Measurements from ENCODE around the gene PEAK1.
"Not testable (repeated sequence)": the region's sequence is repeated elsewhere in the genome, so short reads cannot be mapped to it uniquely, and the experiment has no call there.

The PEAK1 gene

DNA sequence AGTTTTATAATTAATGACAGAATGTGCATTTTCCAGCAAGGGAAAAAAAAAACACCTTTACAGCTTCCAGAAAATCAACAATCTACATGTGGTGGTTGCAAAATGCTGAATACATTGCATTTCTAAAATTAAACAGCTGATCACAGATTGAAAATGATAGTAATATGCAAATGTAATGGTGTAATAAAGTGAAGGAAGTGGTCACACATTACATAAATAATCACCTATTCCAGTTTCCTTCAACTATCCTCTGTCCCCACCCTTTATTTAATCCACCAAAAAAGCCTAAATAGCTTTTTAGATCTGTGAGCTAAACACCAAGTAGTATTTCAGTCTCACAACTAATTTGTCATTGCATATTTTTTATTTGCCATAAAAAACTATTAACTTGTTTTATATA is 110.5 kb downstream of the PEAK1 start:
- DNase-seq (ENCODE audit: low read depth, low spot score): no peak

DNA sequence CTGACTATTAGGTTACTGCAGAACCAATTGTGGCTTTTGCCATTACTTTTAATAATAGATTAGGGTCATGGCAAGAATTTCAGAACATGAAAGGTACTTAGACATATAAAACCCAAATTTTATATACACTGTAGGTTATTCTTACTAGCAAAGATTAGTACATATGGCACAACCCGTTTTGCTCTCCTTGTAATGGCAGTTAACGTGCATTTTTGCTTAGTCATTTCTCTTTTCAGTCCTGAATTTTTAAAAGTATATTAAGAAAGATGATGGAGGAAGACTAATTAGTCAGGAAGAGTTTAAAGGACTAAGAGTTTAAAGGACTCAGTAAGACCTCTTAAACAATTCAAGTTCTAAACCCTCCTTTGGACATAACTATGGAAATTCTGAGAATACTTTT is 114.0 kb downstream of the PEAK1 start:
- DNase-seq (ENCODE audit: low read depth, low spot score): no peak

DNA sequence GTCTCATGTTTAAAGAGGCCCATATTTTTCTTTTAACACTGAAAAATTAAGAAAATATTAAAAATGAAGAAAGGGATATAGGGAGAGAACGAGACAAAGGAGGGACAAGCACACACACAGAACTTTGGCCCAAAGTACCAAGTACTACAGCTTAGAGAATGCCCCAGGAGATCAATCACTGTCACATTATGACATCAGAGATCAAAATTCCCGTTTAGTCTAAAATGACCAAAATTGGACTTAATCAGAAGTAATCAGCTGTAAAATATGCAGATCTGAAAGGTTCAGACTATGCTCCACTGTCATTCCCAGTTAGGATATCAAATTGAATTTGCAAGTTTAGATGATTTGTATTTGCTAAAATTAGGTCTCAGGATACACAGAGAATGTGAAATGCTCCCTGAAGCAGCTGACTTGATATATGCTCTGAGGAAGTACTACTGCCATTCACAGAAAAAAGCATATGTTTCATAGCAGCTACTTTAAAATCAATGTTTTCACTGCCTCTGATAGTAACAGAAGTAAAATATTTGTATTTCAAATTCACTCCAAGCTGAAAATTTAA is 123.0 kb downstream of the PEAK1 start:
- DNase-seq (ENCODE audit: low read depth, low spot score): no peak

DNA sequence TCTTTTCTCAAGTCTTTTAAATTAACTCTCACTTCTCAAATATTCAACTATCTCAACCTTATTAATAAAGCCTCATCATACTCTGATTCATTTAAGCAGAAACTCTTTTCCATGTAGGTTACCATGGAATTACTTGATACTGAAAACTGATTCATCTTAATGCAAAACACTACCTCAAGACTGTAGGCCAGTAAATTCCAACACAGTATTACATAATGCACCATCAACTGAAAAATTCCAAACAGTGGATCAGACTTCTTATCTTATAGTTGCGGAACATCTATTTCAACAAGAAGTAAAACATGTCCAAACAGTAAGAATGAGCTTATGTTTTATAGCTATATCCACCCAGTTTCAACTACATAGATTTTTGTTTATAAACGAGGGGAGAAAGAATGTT is 124.5 kb downstream of the PEAK1 start:
- no peak for DNase-seq (ENCODE audit: low read depth, low spot score)

DNA sequence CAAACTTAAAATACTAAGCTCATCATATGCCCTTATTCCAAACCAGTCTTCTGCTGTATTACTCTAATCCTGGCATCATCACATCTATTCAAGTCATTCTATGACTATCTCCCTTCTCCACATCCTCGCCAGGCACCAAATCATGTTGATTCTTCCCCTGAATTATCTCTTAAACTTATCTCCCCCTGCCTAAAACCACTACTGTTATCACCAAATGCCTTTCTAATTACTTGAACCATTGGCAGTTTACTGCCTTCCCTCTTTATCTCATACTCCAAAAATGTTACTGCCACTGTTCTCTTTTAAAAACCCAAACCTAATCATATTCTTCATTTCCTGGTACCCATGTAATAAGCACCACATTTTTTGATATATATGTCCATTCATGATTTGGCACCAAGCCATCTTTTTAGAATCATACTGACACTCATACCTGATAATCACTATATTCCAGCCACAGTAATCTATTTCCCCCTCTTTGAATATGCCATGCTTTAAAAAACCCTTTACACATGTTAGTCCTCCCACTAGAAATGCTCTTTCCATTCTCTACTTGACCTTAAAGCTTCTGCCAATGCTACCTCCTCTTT is 126.8 kb downstream of the PEAK1 start:
- DNase-seq (ENCODE audit: low read depth, low spot score): no peak

DNA sequence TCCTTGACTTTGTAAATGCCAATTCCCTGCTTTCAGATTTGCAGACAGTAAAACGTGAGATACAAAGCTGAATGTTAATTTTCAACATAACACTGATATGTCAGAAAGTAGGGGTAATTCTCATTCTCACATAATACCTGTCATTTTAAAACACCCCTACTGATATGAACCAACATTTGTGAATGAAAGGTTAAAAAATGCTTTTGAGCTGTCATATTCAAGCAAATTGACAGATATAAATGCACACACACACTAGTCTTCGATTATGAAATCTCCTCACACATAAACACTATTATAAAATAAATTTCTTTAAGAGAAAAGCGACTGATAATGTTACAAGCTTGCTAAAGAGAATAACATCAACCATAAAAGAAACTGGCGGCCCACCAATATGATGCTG is 128.8 kb downstream of the PEAK1 start:
- DNase-seq (ENCODE audit: low read depth, low spot score): no peak

DNA sequence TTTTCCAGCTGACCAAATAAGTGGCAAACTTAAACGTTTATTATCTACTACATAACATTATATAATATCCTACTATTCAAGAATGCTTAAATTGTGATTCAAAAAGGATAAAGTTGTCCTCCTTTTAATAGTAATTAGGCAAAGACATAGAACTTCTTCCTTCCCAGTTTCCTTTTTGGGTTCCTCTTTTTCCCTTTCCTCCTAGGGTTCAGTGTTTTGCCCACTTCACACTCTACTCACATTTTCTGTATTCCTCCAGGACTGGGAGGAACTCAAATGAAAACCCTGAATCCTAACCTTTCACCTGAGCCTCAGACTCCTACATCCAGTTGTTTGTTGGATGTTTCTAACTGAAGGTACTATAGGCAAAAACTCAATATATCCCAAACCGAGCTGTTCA is 132.5 kb downstream of the PEAK1 start:
- no peak for DNase-seq (ENCODE audit: low read depth, low spot score)

DNA sequence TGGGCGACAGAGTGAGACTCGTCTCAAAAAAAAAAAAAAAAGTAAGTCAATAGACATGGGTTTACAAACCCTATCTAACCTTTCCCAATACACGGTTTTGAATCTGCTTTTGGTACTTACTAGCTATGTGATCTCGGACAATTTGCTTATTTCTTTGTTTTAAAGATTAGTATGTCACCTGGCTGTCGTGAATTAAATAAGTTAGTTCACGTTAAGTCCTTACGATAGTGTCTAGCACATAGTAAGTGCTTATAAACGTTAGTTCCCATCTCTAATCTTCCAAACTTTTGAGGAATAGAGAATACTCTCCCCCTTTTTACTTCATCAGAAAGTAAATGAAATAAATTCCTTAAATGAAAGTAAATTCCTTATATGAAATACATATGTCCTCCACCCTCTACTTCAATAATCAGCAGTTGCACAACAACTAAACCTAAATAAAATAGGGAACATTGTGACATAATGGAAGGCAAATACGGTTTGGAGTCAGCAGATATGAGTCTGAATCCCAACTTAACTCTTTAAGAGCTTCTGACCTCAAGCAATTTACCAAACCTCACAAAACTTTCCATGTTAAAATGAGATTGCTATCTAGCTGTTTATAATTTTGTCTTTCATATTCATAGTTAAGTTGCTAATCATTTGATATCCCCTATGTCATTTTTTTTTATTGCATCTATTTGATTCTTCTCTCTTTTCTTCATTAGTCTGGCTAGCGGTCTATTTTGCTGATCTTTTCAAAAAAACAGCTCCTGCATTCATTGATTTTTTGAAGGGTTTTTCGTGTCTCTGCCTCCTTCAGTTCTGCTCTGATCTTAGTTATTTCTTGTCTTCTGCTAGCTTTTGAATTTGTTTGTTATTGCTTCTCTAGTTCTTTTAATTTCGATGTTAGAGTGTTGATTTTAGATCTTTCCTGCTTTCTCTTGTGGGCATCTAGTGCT is 134.6 kb downstream of the PEAK1 start:
- no peak for DNase-seq (ENCODE audit: low read depth, low spot score)

DNA sequence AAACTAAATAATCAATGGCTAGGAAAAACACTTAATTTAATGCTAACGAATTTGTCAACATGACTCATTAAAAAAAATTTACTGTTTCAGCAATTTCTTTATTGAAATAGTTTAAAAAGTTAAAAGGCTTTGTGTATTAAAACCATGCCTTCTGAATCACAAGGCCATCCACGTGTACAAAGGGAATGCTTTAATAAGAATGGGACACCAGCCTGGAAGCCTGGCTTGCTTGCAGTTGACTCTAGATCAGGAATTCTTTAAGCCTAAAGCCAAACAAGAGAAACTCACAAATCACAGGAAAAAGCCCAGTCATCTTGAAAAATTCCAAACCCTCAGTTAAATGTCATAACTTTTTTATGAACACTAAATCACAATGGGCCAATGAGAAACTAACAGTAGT is 137.6 kb downstream of the PEAK1 start:
- DNase-seq (ENCODE audit: low read depth, low spot score): peak; percentile 20

DNA sequence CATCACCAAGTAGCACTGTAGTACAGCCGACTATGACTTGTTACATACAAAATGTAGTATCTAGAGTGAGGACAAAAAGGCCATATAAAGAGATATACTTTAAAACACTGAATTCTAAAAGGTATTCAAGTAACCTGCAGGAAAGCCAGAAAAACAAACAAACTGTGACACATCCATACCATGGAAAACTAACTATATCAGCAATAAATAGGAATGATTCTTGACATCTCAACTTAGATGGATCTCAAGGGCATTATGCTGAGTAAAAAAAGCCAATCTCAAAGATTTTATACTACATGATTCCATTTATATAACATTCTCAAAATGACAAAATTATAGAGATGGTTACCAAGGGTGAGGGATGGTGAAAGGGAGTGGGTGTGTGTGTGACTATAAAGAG is 143.0 kb downstream of the PEAK1 start:
- DNase-seq (ENCODE audit: low read depth, low spot score): no peak

DNA sequence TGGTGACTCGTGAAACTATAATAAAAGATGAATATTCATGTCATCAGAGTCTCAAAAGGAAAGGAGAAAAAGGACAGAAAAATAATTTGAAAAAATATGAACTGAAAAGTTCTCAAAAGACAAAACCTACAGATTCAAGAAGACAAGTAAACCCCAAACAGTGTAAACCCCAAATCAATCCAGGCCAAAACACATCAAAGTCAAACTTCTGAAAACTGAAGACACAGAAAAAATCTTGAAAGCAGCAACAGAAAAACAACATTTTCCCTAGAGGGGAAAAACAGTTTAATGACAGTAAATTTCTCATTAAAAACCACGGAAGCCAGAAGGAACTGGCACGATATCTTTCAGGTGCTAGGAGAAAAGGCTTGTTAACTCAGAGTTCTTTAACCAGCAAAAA is 143.8 kb downstream of the PEAK1 start:
- DNase-seq (ENCODE audit: low read depth, low spot score): no peak

DNA sequence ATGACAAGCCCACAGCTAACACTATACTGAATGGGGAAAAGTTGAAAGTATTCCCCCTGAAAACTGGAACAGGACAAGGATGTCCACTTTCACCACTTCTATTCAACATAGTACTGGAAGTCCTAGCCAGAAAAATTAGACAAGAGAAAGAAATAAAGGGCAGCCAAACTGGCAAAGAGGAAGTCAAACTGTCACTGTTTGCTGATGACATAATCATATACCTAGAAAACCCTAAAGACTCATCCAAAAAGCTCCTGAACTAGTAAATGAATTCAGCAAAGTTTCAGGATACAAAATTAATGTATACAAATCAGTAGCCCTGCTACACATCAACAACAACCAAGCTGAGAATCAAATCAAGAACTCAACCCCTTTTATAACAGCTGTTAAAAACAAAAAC is 146.8 kb downstream of the PEAK1 start:
- DNase-seq (ENCODE audit: low read depth, low spot score): not testable (repeated sequence)

DNA sequence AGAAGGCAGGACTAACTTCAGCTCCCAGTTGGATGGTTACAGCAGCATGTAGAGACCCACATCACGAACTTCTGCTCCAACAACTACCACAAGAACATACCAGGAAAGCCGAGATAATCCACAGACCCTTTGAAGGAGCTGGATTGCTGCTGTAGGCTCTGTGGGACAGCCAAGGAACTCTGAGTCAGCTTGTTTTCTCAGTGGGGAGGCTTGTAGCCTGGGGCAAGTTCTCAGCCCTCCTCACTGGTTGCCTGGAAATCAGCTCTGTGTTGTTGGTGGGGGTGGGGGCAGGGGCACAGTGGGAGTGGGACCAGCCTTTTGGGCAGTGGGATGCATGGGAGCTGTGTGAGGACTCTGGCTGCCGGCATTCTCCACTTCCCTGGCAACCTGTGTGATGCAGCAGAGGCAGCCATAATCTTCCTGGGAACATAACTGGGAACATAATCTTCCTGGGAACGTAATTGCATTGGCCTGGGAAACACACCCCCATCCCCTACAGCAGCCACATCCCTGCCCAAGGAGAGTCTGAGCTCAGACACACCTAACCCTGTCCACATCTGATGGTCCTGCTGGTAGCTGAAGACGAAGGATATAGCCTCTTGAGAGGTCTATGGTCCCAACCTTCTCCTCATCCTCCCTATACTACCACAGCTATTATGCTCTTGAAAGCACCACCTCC is 153.1 kb downstream of the PEAK1 start:
- no peak for DNase-seq (ENCODE audit: low read depth, low spot score)

DNA sequence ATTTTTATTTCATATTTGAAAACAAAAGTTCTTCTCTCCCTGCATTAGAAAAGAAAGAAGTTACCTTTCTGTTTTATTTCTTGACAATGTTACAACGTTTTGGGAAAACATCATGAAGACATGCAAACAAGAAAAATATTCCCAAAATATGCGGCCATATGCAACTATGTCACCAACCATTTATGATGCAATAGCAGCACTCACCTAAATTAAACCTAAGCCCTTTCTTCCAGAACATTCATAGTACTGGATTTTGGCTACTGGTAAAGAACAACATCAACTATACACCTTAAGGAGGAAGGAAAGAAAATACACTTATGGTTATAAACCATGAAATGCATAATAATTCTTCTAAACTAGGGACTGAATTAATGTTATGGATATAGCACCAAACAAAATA is 164.5 kb downstream of the PEAK1 start:
- no peak for DNase-seq (ENCODE audit: low read depth, low spot score)

DNA sequence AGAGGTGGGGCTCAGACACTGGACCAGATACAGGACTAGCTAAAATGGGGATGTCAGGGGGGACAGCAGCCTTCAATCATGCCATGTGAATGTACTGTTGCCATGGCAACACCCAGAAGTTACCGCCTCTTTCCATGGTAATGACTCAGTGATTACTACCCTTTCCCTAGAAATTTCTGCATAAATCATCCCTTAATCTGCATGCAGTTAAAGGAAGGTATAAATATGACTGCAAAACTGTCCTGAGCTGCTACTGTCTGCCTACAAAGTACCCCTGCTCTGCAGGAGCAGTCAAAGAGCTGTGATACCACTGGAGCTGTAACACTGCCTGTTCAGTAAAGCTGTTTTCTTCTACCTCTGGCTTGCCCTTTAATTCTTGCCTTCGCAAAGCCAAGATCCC is 168.2 kb downstream of the PEAK1 start:
- DNase-seq (ENCODE audit: low read depth, low spot score): peak; percentile 25

DNA sequence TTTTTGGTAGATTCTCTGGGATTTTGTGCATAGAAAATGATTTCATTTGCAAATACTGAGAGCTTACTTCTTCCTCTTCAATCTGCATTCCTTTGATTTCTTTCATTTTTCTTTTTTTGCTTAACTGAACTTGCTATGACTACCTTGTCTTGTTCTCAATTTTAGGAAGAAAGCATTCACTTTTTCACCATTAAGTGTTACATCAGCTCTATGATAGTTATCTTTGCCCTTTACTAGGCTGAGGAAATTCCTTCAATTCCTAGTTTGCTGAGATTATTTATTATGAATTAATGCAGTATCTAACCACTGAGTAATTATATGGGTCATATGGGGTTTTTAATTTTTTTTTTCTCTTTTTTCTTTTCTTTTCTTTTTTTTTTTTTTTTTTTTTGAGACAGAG is 172.8 kb downstream of the PEAK1 start:
- DNase-seq (ENCODE audit: low read depth, low spot score): no peak

DNA sequence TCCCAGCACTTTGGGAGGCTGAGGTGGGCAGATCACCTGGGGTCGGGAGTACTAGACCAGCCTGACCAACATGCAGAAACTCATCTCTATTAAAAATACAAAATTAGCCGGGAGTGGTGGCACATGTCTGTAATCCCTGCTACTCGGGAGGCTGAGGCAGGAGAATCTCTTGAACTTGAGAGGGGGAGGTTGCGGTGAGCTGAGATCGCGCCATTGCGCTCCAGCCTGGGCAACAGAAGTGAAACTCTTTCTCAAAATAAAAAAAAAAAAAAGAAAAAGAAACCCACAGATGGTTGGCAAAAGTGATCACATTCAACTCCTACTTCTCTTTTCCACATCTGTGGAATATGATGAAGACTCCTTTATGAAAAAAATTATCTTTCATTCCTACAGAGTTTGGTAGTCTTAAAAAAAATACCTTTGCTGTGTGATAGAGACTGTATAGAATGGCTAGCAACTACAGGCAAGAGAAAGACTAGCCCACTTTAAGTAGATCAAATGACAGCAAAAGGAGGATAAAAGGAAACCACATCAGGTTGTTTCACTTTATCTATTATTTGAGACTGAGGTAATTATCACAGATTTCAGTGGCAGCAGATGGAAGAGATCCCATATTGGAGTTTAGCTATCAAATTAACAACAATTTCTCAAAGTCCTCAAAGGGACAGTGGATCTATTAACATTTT is 176.0 kb downstream of the PEAK1 start:
- DNase-seq (ENCODE audit: low read depth, low spot score): no peak

DNA sequence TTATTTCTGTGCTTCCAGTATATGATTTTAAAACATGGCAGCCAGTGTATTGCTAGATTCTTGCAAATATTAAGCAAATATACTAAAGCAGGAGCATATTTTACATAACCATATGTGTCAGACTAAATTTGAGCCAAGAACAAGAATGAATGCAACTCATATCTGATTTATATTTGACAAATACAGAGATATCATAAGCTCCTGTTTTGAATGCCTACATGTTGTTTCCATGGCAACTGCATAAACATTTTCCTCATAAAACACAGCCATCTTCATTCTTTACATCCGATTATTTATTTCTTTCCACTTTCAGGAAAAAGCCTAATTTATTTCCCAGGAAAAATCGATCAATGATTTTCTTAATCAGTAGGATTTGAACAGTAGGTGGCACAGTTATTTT is 176.8 kb downstream of the PEAK1 start:
- no peak for DNase-seq (ENCODE audit: low read depth, low spot score)

DNA sequence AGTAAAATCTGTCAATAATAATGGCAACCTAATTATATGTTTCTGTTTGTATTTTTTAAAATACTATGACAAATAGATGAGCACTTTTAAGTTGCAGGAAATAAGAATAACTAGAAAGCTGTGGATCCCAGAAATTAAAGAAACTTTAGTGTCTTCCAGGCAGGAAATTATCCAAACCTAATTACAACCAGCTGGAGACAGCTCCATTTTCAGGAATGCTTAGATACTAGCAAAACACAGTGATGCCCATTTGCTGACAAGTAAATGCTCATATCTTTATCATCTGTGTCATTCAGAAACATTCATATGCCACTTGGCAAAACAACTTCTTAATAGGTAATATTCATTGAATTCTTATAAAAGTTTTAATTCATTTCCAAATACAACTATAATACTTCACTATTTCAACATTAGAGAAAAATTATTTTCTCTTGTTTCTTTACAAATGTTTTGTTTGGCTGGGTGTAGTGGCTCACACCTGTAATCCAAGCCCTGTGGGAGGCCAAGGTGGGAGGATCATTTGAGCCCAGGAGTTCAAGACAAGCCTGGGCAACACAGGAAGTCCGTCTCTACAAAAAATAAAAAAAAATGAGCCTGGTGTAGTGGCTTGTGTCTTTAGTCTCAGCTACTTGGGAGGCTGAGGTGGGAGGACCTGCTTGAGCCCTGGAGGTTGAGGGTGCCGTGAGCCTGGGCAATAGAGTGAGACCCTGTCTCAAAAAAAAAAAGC is 179.9 kb downstream of the PEAK1 start:
- DNase-seq (ENCODE audit: low read depth, low spot score): no peak

DNA sequence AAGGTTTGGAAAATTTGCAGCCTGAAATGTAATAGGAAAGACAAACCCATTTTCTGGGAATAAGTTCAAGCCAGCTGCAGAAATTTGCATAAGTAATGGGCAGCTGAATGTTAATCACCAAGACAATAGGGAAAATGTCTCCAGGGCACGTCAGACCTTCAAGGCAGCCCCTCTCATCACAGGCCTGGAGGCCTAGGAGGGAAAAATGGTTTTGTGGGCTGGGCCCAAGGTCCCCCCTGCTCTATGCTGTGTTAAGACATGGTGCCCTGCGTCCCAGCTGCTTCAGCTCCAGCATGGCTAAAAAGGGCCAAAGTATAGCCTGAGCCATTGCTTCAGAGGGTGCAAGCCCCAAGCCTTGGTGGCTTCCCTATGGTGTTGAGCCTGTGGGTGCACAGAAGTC is 184.3 kb downstream of the PEAK1 start:
- DNase-seq (ENCODE audit: low read depth, low spot score): no peak

DNA sequence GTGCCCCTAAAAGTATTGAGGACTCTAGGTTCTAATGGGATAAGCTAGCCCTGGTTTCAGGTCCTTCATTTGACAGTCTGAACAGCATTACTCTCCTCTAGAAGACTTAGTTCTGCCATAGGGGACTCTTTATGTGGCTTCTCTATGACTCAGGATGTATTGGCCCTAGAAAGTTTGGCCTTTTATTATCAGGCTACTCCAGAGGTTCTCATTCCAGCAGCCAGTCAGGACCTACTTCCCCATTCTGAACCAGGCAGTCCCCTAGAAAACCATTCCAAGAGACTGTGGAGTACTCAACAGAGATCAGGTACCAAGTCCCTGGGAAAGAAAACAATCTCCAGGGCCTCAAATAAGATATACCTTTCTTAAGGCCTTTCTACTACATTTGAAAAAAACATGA is 191.1 kb downstream of the PEAK1 start:
- DNase-seq (ENCODE audit: low read depth, low spot score): no peak
